ENCODE results near the gene SLC35A4.
"Not testable (repeated sequence)": the region's sequence is repeated elsewhere in the genome, so short reads cannot be mapped to it uniquely, and the experiment has no call there.

DNA sequence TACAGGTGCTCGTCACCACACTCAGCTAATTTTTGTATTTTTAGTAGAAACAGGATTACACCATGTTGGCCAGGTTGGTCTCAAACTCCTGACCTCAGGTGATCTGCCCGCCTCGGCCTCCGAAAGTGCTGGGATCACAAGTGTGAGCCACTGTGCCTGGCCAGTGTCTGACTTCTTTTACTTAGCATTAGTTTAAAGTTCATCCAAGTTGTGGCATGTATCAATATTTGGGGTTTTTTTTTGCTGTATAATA, 38.7 kb downstream of the SLC35A4 start:
- TF ChIP-seq, protein P1, sequence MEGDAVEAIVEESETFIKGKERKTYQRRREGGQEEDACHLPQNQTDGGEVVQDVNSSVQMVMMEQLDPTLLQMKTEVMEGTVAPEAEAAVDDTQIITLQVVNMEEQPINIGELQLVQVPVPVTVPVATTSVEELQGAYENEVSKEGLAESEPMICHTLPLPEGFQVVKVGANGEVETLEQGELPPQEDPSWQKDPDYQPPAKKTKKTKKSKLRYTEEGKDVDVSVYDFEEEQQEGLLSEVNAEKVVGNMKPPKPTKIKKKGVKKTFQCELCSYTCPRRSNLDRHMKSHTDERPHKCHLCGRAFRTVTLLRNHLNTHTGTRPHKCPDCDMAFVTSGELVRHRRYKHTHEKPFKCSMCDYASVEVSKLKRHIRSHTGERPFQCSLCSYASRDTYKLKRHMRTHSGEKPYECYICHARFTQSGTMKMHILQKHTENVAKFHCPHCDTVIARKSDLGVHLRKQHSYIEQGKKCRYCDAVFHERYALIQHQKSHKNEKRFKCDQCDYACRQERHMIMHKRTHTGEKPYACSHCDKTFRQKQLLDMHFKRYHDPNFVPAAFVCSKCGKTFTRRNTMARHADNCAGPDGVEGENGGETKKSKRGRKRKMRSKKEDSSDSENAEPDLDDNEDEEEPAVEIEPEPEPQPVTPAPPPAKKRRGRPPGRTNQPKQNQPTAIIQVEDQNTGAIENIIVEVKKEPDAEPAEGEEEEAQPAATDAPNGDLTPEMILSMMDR (IDR thresholded peaks at IDR 0.05; ENCODE audit: low read depth, low read length, poor library complexity, severe bottlenecking) = not testable (repeated sequence)
- not testable (repeated sequence) for TF ChIP-seq EZH2phosphoT487 (IDR thresholded peaks at IDR 0.05; ENCODE audit: borderline replicate concordance, low read length)
